Epithelial cell of proximal tubule (primary cell): ENCODE results near the gene DEFB128. TPM values are rescaled to one million over a fixed set of nuclear protein-coding genes. Genes with fewer than 3 reads are reported as not detected.

Source experiments
- DNase-seq: peaks from one replicate; pipeline ENCODE4 v3.0.0-alpha.2; 2011; ENCODE audit warnings: low read depth
- H3K4me3 ChIP-seq: 2 replicates; pipeline ENCODE4 v1.5.1; 2011; ENCODE audit warnings: low read depth, mild to moderate bottlenecking, low read length
- total RNA-seq: library from RNA; depleted of rRNA; stranded (reverse); fragments of >200 nt; gene quantifications from 2 replicates; pipeline ENCODE4 v1.2.3, GENCODE V29; 2015
- TF ChIP-seq, protein P1 (sequence below): conservative IDR thresholded peaks from 2 replicates; pipeline ENCODE4 v1.5.1; 2012; ENCODE audit warnings: low read depth, mild to moderate bottlenecking, low read length

DEFB128 gene
- total RNA-seq, 1 donor from 2014 or later: not detected

DNA sequence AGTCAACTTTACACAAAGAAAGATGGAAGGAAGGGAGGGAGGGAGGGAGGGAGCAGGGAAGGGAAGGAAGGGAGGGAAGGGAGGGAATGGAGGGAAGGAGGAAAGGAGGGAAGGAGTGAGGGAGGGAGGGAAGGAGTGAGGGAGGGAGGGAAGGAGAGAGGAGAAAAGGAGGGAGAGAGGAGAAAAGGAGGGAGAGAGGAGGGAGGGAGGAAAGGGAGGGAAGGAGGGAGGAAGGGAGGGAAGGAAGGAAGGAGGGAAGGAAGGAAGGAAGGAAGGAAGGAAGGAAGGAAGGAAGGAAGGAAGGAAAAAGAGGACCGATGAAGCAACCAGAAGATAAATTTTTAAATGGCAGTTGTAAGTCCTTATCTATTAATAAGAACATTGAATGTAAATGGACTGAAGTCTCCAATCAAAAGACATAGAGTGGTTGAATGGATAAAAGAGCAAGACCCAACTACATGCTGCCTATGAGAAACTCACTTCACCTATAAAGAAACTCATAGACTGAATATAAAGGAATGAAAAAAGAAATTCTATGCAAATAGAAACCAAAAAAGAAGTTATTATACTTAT lies 31.8 kb upstream of the DEFB128 start:
- H3K4me3 ChIP-seq: no peak overlapping the region
- DNase-seq: no peak
- TF ChIP-seq, protein P1, sequence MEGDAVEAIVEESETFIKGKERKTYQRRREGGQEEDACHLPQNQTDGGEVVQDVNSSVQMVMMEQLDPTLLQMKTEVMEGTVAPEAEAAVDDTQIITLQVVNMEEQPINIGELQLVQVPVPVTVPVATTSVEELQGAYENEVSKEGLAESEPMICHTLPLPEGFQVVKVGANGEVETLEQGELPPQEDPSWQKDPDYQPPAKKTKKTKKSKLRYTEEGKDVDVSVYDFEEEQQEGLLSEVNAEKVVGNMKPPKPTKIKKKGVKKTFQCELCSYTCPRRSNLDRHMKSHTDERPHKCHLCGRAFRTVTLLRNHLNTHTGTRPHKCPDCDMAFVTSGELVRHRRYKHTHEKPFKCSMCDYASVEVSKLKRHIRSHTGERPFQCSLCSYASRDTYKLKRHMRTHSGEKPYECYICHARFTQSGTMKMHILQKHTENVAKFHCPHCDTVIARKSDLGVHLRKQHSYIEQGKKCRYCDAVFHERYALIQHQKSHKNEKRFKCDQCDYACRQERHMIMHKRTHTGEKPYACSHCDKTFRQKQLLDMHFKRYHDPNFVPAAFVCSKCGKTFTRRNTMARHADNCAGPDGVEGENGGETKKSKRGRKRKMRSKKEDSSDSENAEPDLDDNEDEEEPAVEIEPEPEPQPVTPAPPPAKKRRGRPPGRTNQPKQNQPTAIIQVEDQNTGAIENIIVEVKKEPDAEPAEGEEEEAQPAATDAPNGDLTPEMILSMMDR: no peak

DNA sequence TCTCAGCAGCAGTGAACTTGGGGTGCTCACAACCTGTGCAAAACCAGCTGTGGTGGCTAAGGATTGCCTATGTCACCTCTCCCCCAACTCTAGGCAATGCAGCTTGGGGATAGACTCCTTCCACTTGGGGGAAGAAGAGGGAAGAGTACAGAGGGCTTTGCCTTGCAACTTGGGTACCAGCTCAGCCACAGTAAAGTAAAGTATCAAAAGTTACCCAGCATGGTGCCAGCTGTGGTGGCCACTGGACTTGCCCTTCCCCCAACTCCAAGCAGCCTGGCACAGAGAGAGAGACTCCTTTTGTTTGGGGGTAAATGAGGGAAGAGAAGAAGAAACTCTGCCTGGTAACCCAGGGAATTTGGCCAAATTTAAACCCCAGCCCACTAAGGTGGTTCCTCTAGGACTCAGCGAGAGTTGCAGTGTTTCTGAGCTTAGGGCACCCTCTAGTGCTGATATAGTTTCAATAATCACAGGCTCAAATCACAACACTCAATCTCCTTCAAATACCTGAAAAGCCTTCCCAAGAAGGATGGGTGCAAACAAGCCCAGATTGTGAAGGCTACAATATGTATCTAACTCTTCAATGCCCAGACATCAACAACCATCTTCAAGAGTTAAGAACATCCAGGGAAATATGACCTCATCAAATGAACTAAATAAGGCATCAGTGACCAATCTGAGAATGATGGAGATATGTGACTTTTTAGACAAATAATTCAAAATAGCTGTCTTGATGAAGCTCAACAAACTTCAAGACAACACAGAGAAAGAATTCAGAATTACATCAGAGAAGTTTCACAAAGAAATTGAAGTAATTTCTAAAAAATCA lies 30.0 kb upstream of the DEFB128 start:
- DNase-seq: no peak

DNA sequence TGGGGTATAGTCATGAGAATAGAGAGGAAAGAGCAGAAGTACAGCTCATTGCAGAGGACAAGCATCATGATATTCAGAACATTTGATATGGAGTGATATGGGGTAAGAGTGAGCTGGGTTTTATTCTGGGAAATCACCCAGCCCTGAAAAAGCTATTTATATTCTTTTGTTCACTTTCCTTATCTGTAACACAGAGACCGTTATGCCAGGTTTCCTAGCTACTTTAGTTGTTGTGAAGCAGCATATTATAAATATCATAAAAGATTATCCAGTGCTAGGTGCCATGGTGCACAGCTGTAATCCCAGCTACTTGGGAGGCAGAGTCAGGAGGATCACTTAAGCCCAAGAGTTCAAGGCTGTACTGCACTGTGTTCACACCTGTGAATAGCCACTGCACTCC lies 27.8 kb upstream of the DEFB128 start:
- TF ChIP-seq, protein P1: no peak
- H3K4me3 ChIP-seq: no peak overlapping the region
- no peak for DNase-seq

More for the DNA sequence above, 30.0 kb upstream of the DEFB128 start:
- TF ChIP-seq, protein P1: peak; percentile 63
- H3K4me3 ChIP-seq: no peak overlapping the region

DNA sequence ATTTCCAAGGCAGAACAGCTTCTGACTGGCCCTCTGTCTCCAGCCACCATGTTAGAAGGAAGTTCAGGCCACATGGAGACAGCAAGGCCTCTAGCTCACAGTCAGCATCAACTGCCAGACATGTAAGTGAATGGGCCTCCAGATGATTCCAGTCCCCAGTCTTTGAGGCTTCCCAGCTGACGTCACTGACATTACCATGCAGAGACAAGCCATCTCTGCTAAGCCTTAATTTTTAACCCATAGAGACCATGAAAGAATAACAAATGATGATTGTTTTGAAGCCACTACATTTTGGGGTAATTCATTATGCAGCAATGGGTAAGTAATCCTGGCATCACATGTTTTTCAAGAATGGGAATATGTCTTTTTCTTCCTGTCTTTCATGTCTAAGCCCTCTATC lies 26.3 kb upstream of the DEFB128 start:
- DNase-seq: no peak
- TF ChIP-seq, protein P1: no peak

DNA sequence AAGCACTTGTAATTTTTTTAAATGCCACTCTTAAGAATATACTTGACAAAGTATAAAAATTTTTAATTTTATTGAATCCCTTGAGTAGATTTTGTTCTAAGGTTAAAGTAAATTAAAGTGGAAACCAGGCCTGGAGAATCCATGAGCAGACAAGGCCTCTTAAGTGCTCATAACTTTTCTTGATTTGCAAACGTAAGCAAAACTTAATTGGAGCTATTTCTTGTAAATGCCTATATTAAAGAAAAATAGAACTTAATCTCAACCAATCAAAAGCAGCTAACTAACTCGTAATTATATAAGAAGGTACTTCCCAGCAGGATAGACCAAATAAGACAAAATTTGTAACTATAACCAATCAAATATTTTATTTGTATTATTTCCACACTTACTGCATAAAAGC lies 24.9 kb upstream of the DEFB128 start:
- DNase-seq: no peak
- TF ChIP-seq, protein P1: no peak
- no peak overlapping the region for H3K4me3 ChIP-seq

More for the DNA sequence above, 26.3 kb upstream of the DEFB128 start:
- H3K4me3 ChIP-seq: no peak overlapping the region

DNA sequence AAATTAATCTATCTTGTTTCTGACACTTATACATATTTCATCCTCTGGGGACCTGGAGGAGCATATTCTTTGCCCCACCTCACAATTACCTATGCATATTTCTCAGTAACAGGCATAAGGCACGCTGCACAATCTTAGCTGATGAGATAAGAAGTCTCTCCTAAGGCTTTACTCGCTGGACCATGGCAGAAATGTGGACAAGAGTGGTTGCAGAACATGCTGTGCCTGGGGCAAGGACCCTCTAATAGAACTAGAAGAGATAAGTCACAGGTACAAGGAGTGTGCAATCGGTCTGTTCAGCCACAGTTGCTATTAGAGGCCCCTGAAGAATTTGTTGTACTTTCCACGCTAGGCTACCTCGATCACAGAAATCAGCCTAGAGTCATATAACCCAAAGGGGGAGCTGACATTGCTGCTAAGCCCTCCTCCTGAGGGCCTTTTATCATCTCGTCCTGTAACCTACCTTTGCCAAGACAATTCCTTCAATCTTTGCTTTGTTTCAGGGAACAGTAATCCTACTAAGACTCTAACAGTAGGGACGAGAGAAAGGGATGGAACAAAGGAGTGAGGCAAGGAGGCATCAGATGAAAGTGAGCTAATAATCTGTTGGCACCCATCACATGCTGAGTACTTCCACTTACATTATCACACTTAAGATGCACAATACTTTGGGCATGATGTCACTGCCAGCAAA lies 21.4 kb upstream of the DEFB128 start:
- DNase-seq: no peak
- TF ChIP-seq, protein P1: no peak
- no peak overlapping the region for H3K4me3 ChIP-seq
